Breast epithelium (tissue), 4 donors: ENCODE measurements around the gene ITGA8. TPM values are rescaled to one million over a fixed set of nuclear protein-coding genes. Genes with fewer than 3 reads are reported as not detected.
A peak's percentile ranks its signal among the peaks of the same experiment; 100 is the strongest.
"Not testable (repeated sequence)": the region's sequence is repeated elsewhere in the genome, so short reads cannot be mapped to it uniquely, and the experiment has no call there.

Source experiments
- DNase-seq, 2 donors: peaks; one replicate each; pipeline ENCODE4 v3.0.0-alpha.2; 2019; ENCODE audit warnings: low spot score in 2 of 2
- H3K27ac ChIP-seq, 2 donors: fragments of 200-600 bp; sonication (generic) in 1 of 2; one replicate each; pipeline ENCODE4 v1.5.1; 2016 to 2019; ENCODE audit warnings: mild to moderate bottlenecking in 1 of 2
- H3K27me3 ChIP-seq, 2 donors: fragments of 200-600 bp; sonication (generic) in 1 of 2; one replicate each; pipeline versions ENCODE4 v1.5.1 to v1.6.0; 2017 to 2019; ENCODE audit warnings: control low read depth in 1 of 2, mild to moderate bottlenecking in 1 of 2
- H3K36me3 ChIP-seq: fragments of 200-600 bp; one replicate; pipeline ENCODE4 v1.5.1; 2019
- H3K4me1 ChIP-seq, 2 donors: fragments of 200-600 bp; sonication (generic); one replicate each; pipeline ENCODE4 v1.5.1; 2016 to 2019; ENCODE audit warnings: control low read depth in 1 of 2
- H3K4me3 ChIP-seq, 3 donors: fragments of 200-600 bp; sonication (generic); 1 replicate in 2 of 3; 2 replicates in 1 of 3; pipeline ENCODE4 v1.5.1; 2016 to 2019; ENCODE audit warnings: mild to moderate bottlenecking in 3 of 3, moderate library complexity in 2 of 3
- H3K9me3 ChIP-seq, 2 donors: fragments of 200-600 bp; sonication (generic) in 1 of 2; one replicate each; pipeline ENCODE4 v1.5.1; 2016 to 2019; ENCODE audit warnings: control low read depth in 1 of 2
- CTCF ChIP-seq, 3 donors: fragments of 450-650 bp; IDR thresholded peaks; one replicate each; pipeline ENCODE4 v1.5.1; 2016 to 2017; ENCODE audit warnings: antibody characterized with exemption in 3 of 3, mild to moderate bottlenecking in 3 of 3, moderate library complexity in 3 of 3
- POLR2A ChIP-seq: fragments of 450-650 bp; IDR thresholded peaks from one replicate; pipeline ENCODE4 v1.6.1; 2016; ENCODE audit warnings: antibody characterized with exemption, mild to moderate bottlenecking, moderate library complexity
- POLR2AphosphoS5 ChIP-seq, 3 donors: sonication (generic); formaldehyde crosslinking; IDR thresholded peaks; one replicate each; pipeline ENCODE4 v1.6.1; 2017; ENCODE audit warnings: antibody characterized with exemption in 3 of 3
- intact Hi-C: fragments of 100-400 bp; cut with DNase I; formaldehyde crosslinking; loops from one replicate; pipeline ENCODE4 v1.15.1; 2023; ENCODE audit warnings: low total_unique reads
- total RNA-seq, 3 donors: library from RNA; depleted of rRNA; stranded (reverse); fragments of >200 nt; gene quantifications; one replicate each; pipeline ENCODE4 v1.1.0, GENCODE V29; 2016

Gene ITGA8
- total RNA-seq: 1 to 10 TPM; 2.0 to 2.9 (median 2.6) TPM

- Histone ChIP-seq H3K27ac (peak within 1 kb of the TSS in 1 of 2 donors; percentile 12), H3K9me3 (no peaks in the 10 kb centered on the region), H3K36me3 (no peaks in the 10 kb centered on the region), H3K27me3 (peaks cover 0 to 33% of the 10 kb centered on the region in 2 donors), H3K4me3 (peak within 1 kb of the TSS; percentile 32 to 68 (median 50)), H3K4me1 (no peaks in the 10 kb centered on the region)
- intact Hi-C loops: no loop called here
- TF ChIP-seq POLR2AphosphoS5 (IDR thresholded peaks at IDR 0.05) (no peak), CTCF (IDR thresholded peaks at IDR 0.05) (no peak), POLR2A (no peak)
- DNase-seq: no peak
Measured at GRCh38 chr10:15719899-15720634, at the start of gene ITGA8. Gene ITGA8, minus strand, starts transcription at chr10:15719922. Its CDS starts 151 bp downstream, at chr10:15719771.

GRCh38 chr10:15764892-15765454 lies 45.3 kb upstream of the ITGA8 start:
- H3K27ac ChIP-seq: no peak overlapping the region
- H3K4me1 ChIP-seq: no peaks in the 10 kb centered on the region
- H3K27me3 ChIP-seq: no peaks in the 10 kb centered on the region
- H3K36me3 ChIP-seq: no peaks in the 10 kb centered on the region
- H3K4me3 ChIP-seq: no peak overlapping the region
- intact Hi-C loops: no loop called here
- TF ChIP-seq CTCF (IDR thresholded peaks at IDR 0.05) (no peak), POLR2AphosphoS5 (IDR thresholded peaks at IDR 0.05) (no peak), POLR2A (no peak)
- DNase-seq: no peak
- no peaks in the 10 kb centered on the region for H3K9me3 ChIP-seq

GRCh38 chr10:15763006-15763405 lies 43.3 kb upstream of the ITGA8 start:
- intact Hi-C loops: no loop called here
- H3K27me3 ChIP-seq: no peaks in the 10 kb centered on the region

GRCh38 chr10:15762239-15762638 lies 42.5 kb upstream of the ITGA8 start:
- H3K36me3 ChIP-seq, H3K4me3 ChIP-seq, H3K27me3 ChIP-seq, DNase-seq, H3K9me3 ChIP-seq, H3K4me1 ChIP-seq, intact Hi-C loops, H3K27ac ChIP-seq: not testable (repeated sequence)

More at GRCh38 chr10:15763006-15763405, 43.3 kb upstream of the ITGA8 start:
- no peaks in the 10 kb centered on the region for H3K36me3 ChIP-seq
- TF ChIP-seq CTCF (IDR thresholded peaks at IDR 0.05): no peak
- TF ChIP-seq POLR2A: no peak
- TF ChIP-seq POLR2AphosphoS5 (IDR thresholded peaks at IDR 0.05): no peak
- H3K4me3 ChIP-seq: no peak overlapping the region
- no peak overlapping the region for H3K27ac ChIP-seq
- no peaks in the 10 kb centered on the region for H3K9me3 ChIP-seq
- H3K4me1 ChIP-seq: no peaks in the 10 kb centered on the region
- DNase-seq: no peak

- H3K4me1 ChIP-seq, intact Hi-C loops, H3K36me3 ChIP-seq, H3K27ac ChIP-seq, DNase-seq, H3K27me3 ChIP-seq, H3K4me3 ChIP-seq, H3K9me3 ChIP-seq: not testable (repeated sequence)
Measured at GRCh38 chr10:15761224-15761623, 41.5 kb upstream of the ITGA8 start.

- no peak overlapping the region for H3K4me3 ChIP-seq
- H3K27ac ChIP-seq: no peak overlapping the region
- no peak for TF ChIP-seq POLR2A
- no peak for TF ChIP-seq CTCF (IDR thresholded peaks at IDR 0.05)
- no peak for TF ChIP-seq POLR2AphosphoS5 (IDR thresholded peaks at IDR 0.05)
- DNase-seq: no peak
- H3K36me3 ChIP-seq: no peaks in the 10 kb centered on the region
- no peaks in the 10 kb centered on the region for H3K9me3 ChIP-seq
- intact Hi-C loops: no loop called here
- no peaks in the 10 kb centered on the region for H3K4me1 ChIP-seq
- H3K27me3 ChIP-seq: no peaks in the 10 kb centered on the region
Measured at GRCh38 chr10:15760681-15761080, 41.0 kb upstream of the ITGA8 start.
